LNCAP (cell line): ENCODE data around the gene TDRD7.

Experiments used
- TF ChIP-seq, protein P1 (sequence below): fragments of 450-650 bp; IDR thresholded peaks from 2 replicates; pipeline ENCODE4 v1.5.1; 2017; ENCODE audit warnings: mild to moderate bottlenecking

TDRD7 gene

GRCh38 chr9:97367729-97368128, 44.2 kb upstream of the TDRD7 start:
- TF ChIP-seq, protein P1, sequence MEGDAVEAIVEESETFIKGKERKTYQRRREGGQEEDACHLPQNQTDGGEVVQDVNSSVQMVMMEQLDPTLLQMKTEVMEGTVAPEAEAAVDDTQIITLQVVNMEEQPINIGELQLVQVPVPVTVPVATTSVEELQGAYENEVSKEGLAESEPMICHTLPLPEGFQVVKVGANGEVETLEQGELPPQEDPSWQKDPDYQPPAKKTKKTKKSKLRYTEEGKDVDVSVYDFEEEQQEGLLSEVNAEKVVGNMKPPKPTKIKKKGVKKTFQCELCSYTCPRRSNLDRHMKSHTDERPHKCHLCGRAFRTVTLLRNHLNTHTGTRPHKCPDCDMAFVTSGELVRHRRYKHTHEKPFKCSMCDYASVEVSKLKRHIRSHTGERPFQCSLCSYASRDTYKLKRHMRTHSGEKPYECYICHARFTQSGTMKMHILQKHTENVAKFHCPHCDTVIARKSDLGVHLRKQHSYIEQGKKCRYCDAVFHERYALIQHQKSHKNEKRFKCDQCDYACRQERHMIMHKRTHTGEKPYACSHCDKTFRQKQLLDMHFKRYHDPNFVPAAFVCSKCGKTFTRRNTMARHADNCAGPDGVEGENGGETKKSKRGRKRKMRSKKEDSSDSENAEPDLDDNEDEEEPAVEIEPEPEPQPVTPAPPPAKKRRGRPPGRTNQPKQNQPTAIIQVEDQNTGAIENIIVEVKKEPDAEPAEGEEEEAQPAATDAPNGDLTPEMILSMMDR = no peak

GRCh38 chr9:97368964-97369363, 42.9 kb upstream of the TDRD7 start:
- TF ChIP-seq, protein P1 = no peak

- TF ChIP-seq, protein P1 = no peak
Measured at GRCh38 chr9:97372580-97372979, 39.3 kb upstream of the TDRD7 start.

- TF ChIP-seq, protein P1 = no peak
Measured at GRCh38 chr9:97373331-97373730, 38.6 kb upstream of the TDRD7 start.

GRCh38 chr9:97374811-97375210, 37.1 kb upstream of the TDRD7 start:
- TF ChIP-seq, protein P1 = no peak

DNA sequence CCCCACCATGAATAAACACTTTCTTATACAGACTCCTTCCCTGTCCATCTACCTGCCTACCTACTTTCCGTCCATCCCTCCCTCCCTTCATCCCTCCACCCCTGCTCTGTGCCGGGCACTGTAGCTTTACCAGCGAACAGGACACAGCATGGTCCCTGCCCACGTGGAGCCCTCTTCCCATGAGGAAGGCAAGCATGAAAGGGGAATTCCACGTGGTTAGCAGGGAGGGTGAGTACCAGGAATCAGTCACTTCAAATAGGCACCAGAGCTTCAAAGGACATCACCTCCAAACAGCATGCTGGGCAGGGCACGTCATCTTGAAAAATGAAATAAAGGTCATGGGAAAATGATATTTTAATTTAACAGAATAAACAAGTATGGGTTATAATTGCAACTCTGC, 35.0 kb upstream of the TDRD7 start:
- TF ChIP-seq, protein P1 = no peak

DNA sequence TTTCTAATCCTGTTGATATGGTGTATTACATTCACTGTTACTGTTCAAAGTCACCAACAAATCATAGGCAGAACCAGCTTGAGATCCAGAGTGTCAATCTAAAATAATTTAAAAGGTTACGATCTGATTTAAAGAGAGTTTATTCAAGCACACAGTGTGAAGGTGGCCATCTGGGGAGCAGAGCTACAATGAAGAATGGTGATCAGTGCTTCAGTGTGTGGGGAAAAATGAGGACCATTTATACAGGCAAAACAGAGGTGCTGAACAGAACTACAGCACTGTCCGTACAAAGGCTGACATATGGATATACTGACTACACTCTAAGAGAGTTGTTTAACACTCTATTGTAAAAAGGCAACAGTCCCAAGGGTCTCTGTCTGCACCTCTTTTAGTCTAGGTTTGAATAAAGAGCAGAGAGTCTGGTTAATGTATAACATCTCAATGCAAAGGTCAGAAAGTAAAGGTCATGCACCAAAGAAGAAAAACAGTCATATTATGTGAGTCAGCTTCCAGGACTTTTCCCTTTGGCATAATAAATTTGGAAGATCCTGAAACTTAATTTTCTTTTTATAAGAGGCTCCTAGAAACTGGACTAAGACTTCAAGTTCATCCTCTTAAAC, 29.7 kb upstream of the TDRD7 start:
- TF ChIP-seq, protein P1 = no peak
